B cell (primary cell): Measurements from ENCODE around the gene ZNF827.

Experiments
- EZH2 ChIP-seq: IDR thresholded peaks from 2 replicates; pipeline ENCODE4 v1.6.1; 2012; ENCODE audit warnings: borderline replicate concordance, low read depth, mild to moderate bottlenecking, moderate library complexity, low read length; ENCODE audit not compliant: insufficient read depth, poor library complexity, severe bottlenecking
- TF ChIP-seq, protein P1 (sequence below): fragments of 200-600 bp; IDR thresholded peaks from one replicate; pipeline ENCODE4 v1.8.0; 2022; ENCODE audit warnings: antibody characterized with exemption, mild to moderate bottlenecking

DNA sequence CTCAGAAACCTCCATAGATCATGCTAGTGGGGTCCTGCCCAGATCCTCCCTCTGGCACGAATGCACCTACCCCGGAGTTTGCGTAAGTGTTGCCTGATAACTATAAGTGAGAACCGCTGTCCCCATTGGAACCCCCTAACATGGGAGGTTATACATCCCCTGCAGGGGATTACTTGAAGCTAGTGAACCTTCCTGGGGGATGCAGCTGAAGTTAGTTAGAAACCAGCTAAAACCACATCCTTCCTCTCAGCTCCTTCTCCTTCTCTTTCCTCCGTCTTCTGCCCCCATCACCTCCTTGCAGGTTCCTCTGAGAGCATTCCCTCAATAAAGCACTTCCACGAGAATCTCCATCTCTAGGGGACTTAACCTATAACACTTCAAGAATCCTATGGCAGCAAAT is 95.0 kb downstream of the ZNF827 start:
- TF ChIP-seq, protein P1, sequence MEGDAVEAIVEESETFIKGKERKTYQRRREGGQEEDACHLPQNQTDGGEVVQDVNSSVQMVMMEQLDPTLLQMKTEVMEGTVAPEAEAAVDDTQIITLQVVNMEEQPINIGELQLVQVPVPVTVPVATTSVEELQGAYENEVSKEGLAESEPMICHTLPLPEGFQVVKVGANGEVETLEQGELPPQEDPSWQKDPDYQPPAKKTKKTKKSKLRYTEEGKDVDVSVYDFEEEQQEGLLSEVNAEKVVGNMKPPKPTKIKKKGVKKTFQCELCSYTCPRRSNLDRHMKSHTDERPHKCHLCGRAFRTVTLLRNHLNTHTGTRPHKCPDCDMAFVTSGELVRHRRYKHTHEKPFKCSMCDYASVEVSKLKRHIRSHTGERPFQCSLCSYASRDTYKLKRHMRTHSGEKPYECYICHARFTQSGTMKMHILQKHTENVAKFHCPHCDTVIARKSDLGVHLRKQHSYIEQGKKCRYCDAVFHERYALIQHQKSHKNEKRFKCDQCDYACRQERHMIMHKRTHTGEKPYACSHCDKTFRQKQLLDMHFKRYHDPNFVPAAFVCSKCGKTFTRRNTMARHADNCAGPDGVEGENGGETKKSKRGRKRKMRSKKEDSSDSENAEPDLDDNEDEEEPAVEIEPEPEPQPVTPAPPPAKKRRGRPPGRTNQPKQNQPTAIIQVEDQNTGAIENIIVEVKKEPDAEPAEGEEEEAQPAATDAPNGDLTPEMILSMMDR, result no peak
- TF ChIP-seq EZH2, result no peak
